Prostate gland (tissue), 2 donors: Measurements from ENCODE around the gene DTX2.
"Not testable (repeated sequence)": the region's sequence is repeated elsewhere in the genome, so short reads cannot be mapped to it uniquely, and the experiment has no call there.

Source experiments
- CTCF ChIP-seq, 4 experiments: fragments of 200-600 bp in 2 of 4; fragments of 450-650 bp in 2 of 4; sonication (generic) in 2 of 4; IDR thresholded peaks; 1 replicate in 3 of 4; 2 replicates in 1 of 4; pipeline ENCODE4 v1.5.1; 2016 to 2019; ENCODE audit warnings: antibody characterized with exemption in 4 of 4, mild to moderate bottlenecking in 2 of 4, moderate library complexity in 2 of 4
- POLR2AphosphoS5 ChIP-seq: sonication (generic); formaldehyde crosslinking; IDR thresholded peaks from one replicate; pipeline ENCODE4 v1.6.1; 2017; ENCODE audit warnings: antibody characterized with exemption

GRCh38 chr7:76516932-76517331 lies 55.4 kb downstream of the DTX2 start:
- not testable (repeated sequence) for TF ChIP-seq CTCF (IDR thresholded peaks at IDR 0.05); POLR2AphosphoS5
